Glomerular visceral epithelial cell (primary cell): ENCODE data around the gene TF.

ENCODE experiments used
- DNase-seq: peaks from one replicate; pipeline ENCODE4 v3.0.0-alpha.2; 2016; ENCODE audit errors: extremely low spot score

TF gene

GRCh38 chr3:133747373-133747772 is 1.2 kb downstream of the TF start:
- DNase-seq: no peak

GRCh38 chr3:133747907-133748639 is 1.9 kb downstream of the TF start:
- DNase-seq: no peak

- no peak for DNase-seq
Observed at GRCh38 chr3:133749427-133750258, 3.5 kb downstream of the TF start.

GRCh38 chr3:133750259-133750656 is 4.1 kb downstream of the TF start:
- no peak for DNase-seq

GRCh38 chr3:133753107-133753778 is 7.0 kb downstream of the TF start:
- DNase-seq: no peak

- DNase-seq: no peak
Observed at GRCh38 chr3:133753779-133754164, 7.6 kb downstream of the TF start.

- DNase-seq: no peak
Observed at GRCh38 chr3:133754455-133754854, 8.3 kb downstream of the TF start.

GRCh38 chr3:133754973-133755828 is 9.0 kb downstream of the TF start:
- no peak for DNase-seq

- no peak for DNase-seq
Observed at GRCh38 chr3:133756716-133757694, 10.8 kb downstream of the TF start.

GRCh38 chr3:133757701-133758567 is 11.7 kb downstream of the TF start:
- no peak for DNase-seq

- no peak for DNase-seq
Observed at GRCh38 chr3:133758568-133758928, 12.4 kb downstream of the TF start.

GRCh38 chr3:133758964-133759739 is 13.0 kb downstream of the TF start:
- DNase-seq: no peak

GRCh38 chr3:133759740-133760305 is 13.6 kb downstream of the TF start:
- no peak for DNase-seq

GRCh38 chr3:133760916-133761315 is 14.7 kb downstream of the TF start:
- DNase-seq: no peak

- DNase-seq: no peak
Observed at GRCh38 chr3:133761605-133762484, 15.7 kb downstream of the TF start.

GRCh38 chr3:133762539-133762938 is 16.3 kb downstream of the TF start:
- no peak for DNase-seq
